HepG2 (cell line): ENCODE measurements around the gene NKD1. TPM values are rescaled to one million over a fixed set of nuclear protein-coding genes. Genes with fewer than 3 reads are reported as not detected.

Experiments used
- ATAC-seq: fragments of 200-7000 bp; cut with Tn5 transposase; 3 replicates; pipeline ENCODE4 v1.9.1; 2020; ENCODE audit warnings: mild to moderate bottlenecking, moderate library complexity
- BruUV-seq: library from RNA; stranded (reverse); fragments of 400-500 nt; replicated peaks from 2 replicates; lab custom pipeline; 2021; lab: Mats Ljungman, UMichigan
- CTCF ChIA-PET: fragments of 300-600 bp; formaldehyde crosslinking; extraction: SDS; loops from one replicate; lab custom pipeline; 2021; ENCODE audit warnings: low total read pairs, inconsistent platforms, low intra/inter-chr PET ratio; lab: Yijun Ruan, JAX
- POLR2A ChIA-PET: fragments of 350-600 bp; sonication (Branson Sonifier 250); formaldehyde crosslinking; loops from one replicate; lab custom pipeline; 2020; ENCODE audit warnings: antibody characterized with exemption, inconsistent platforms; lab: Yijun Ruan, JAX
- DNase-seq: peaks from one replicate; pipeline ENCODE4 v3.0.0-alpha.2; 2015; ENCODE audit warnings: low spot score
- FAIRE-seq: peaks from 3 replicates; lab custom pipeline; 2011; peaks lifted over from hg19 to GRCh38; lab: Jason Lieb, UNC
- H2AFZ ChIP-seq: one replicate; pipeline ENCODE4 v1.6.1; 2011; ENCODE audit warnings: low read length, inconsistent platforms
- H3K27ac ChIP-seq: fragments of 300-600 bp; 3 replicates; pipeline ENCODE4 v1.8.0; 2011; ENCODE audit warnings: mixed run types, mild to moderate bottlenecking, mixed read lengths, low read length, inconsistent platforms; ENCODE audit not compliant: insufficient read depth; ENCODE audit errors: extremely low read length
- H3K27me3 ChIP-seq, 2 experiments: fragments of 200-600 bp in 1 of 2; 2 replicates in 1 of 2; 3 replicates in 1 of 2; pipeline versions ENCODE4 v1.6.0 to v1.8.0; 2011; ENCODE audit warnings: low read length in 2 of 2, mild to moderate bottlenecking in 2 of 2, moderate library complexity in 2 of 2, inconsistent platforms in 1 of 2; ENCODE audit not compliant: insufficient read depth in 2 of 2, control insufficient read depth in 1 of 2
- H3K36me3 ChIP-seq, 2 experiments: fragments of 200-600 bp in 1 of 2; replicated peaks in 1 of 2; 2 replicates in 1 of 2; 3 replicates in 1 of 2; pipeline versions ENCODE4 v1.5.1 to v1.8.0; 2011; ENCODE audit warnings: low read length in 2 of 2, inconsistent platforms in 1 of 2; ENCODE audit not compliant: insufficient read depth in 2 of 2, control insufficient read depth in 1 of 2
- H3K4me1 ChIP-seq: 2 replicates; pipeline ENCODE4 v1.5.1; 2012; ENCODE audit warnings: low read length, inconsistent platforms; ENCODE audit not compliant: insufficient read depth
- H3K4me2 ChIP-seq: 2 replicates; pipeline ENCODE4 v1.6.0; 2011; ENCODE audit warnings: low read depth, low read length, inconsistent platforms
- H3K4me3 ChIP-seq, 3 experiments: fragments of 200-600 bp in 1 of 3; sonication (generic), shearing (Covaris generic) in 1 of 3; replicated peaks in 1 of 3; 2 replicates each; pipeline ENCODE4 v1.5.1; 2011 to 2016; ENCODE audit warnings: low read length in 3 of 3, inconsistent platforms in 2 of 3, low read depth in 2 of 3, mild to moderate bottlenecking in 2 of 3, control low read depth in 1 of 3, mixed read lengths in 1 of 3; ENCODE audit not compliant: insufficient read depth in 1 of 3
- H3K79me2 ChIP-seq: one replicate; pipeline ENCODE4 v1.6.1; 2011; ENCODE audit warnings: low read length, inconsistent platforms; ENCODE audit not compliant: insufficient read depth
- H3K9ac ChIP-seq: 2 replicates; pipeline ENCODE4 v1.6.0; 2011; ENCODE audit warnings: mild to moderate bottlenecking, low read depth, low read length, inconsistent platforms; ENCODE audit not compliant: insufficient read depth
- H3K9me3 ChIP-seq: 2 replicates; pipeline ENCODE4 v1.5.1; 2012; ENCODE audit warnings: mild to moderate bottlenecking, low read length
- H4K20me1 ChIP-seq: 2 replicates; pipeline ENCODE4 v1.6.0; 2011; ENCODE audit warnings: inconsistent platforms, mild to moderate bottlenecking, low read length, moderate library complexity; ENCODE audit not compliant: insufficient read depth
- ARNTL ChIP-seq: sonication (generic); formaldehyde crosslinking; IDR thresholded peaks from 2 replicates; pipeline ENCODE4 v1.4.0; 2020; ENCODE audit warnings: mild to moderate bottlenecking, missing genetic modification reagents
- ASH2L ChIP-seq: fragments of 300-600, 200-600 bp; sonication (generic); IDR thresholded peaks from 2 replicates; pipeline ENCODE4 v1.7.0; 2017; ENCODE audit warnings: low read depth, mild to moderate bottlenecking, moderate library complexity, mixed read lengths, low read length; ENCODE audit not compliant: insufficient read length
- ELF1 ChIP-seq: sonication (generic); formaldehyde crosslinking; IDR thresholded peaks from 2 replicates; pipeline ENCODE4 v1.4.0; 2020; ENCODE audit warnings: missing genetic modification reagents
- HNF4G ChIP-seq, 2 experiments: sonication (generic) in 1 of 2; formaldehyde crosslinking in 1 of 2; IDR thresholded peaks; 2 replicates each; pipeline versions ENCODE4 v1.4.0 to v1.6.1; 2011 to 2020; ENCODE audit warnings: borderline replicate concordance in 2 of 2, low read depth in 2 of 2, mild to moderate bottlenecking in 2 of 2, low read length in 1 of 2, missing genetic modification reagents in 1 of 2, moderate library complexity in 1 of 2
- HNRNPL ChIP-seq: fragments of 200-400 bp; formaldehyde crosslinking; IDR thresholded peaks from 2 replicates; pipeline ENCODE4 v1.6.1; 2017; ENCODE audit warnings: mild to moderate bottlenecking, low read depth, low read length
- HOXA7 ChIP-seq: sonication (generic); formaldehyde crosslinking; IDR thresholded peaks from 2 replicates; pipeline ENCODE4 v1.8.1; 2022; ENCODE audit warnings: mild to moderate bottlenecking, missing genetic modification reagents, moderate library complexity
- KLF9 ChIP-seq: IDR thresholded peaks from 2 replicates; pipeline ENCODE4 v1.6.1; 2016; ENCODE audit warnings: low read depth
- MED8 ChIP-seq: sonication (generic); formaldehyde crosslinking; IDR thresholded peaks from 2 replicates; pipeline ENCODE4 v1.8.1; 2023; ENCODE audit warnings: mild to moderate bottlenecking, missing genetic modification reagents; ENCODE audit not compliant: insufficient replicate concordance
- MIXL1 ChIP-seq: IDR thresholded peaks from 2 replicates; pipeline ENCODE4 v1.6.1; 2016
- PHF5A ChIP-seq: IDR thresholded peaks from one replicate; pipeline ENCODE4 v1.6.1; 2018; ENCODE audit warnings: low read depth, missing genetic modification reagents; ENCODE audit not compliant: unreplicated experiment
- RARA ChIP-seq: IDR thresholded peaks from 2 replicates; pipeline ENCODE4 v1.6.1; 2016; ENCODE audit warnings: missing genetic modification reagents, missing compliant biosample characterization
- RFX5 ChIP-seq: IDR thresholded peaks from 2 replicates; pipeline ENCODE4 v1.6.1; 2011; ENCODE audit warnings: low read depth, low read length, improper control_type of control experiment
- TCF12 ChIP-seq, 2 experiments: fragments of 450-650 bp in 1 of 2; sonication (generic) in 1 of 2; formaldehyde crosslinking in 1 of 2; IDR thresholded peaks; 2 replicates each; pipeline versions ENCODE4 v1.6.1 to v1.8.0; 2017 to 2022; ENCODE audit warnings: antibody characterized with exemption in 1 of 2, mild to moderate bottlenecking in 1 of 2, missing genetic modification reagents in 1 of 2, moderate library complexity in 1 of 2
- THYN1 ChIP-seq: sonication (generic); formaldehyde crosslinking; IDR thresholded peaks from 2 replicates; pipeline ENCODE4 v1.8.1; 2023; ENCODE audit warnings: low read depth, mild to moderate bottlenecking, moderate library complexity, missing genetic modification reagents, borderline replicate concordance
- TRIM24 ChIP-seq: sonication (generic); formaldehyde crosslinking; IDR thresholded peaks from 2 replicates; pipeline ENCODE4 v1.8.0; 2022; ENCODE audit warnings: mild to moderate bottlenecking, missing genetic modification reagents
- UBTF ChIP-seq: sonication (generic); formaldehyde crosslinking; IDR thresholded peaks from 2 replicates; pipeline ENCODE4 v1.4.0; 2020; ENCODE audit warnings: mild to moderate bottlenecking, missing genetic modification reagents
- ZBTB38 ChIP-seq: sonication (generic); formaldehyde crosslinking; IDR thresholded peaks from 2 replicates; pipeline ENCODE4 v1.5.1; 2020; ENCODE audit warnings: mild to moderate bottlenecking, missing genetic modification reagents
- ZNF264 ChIP-seq: sonication (generic); formaldehyde crosslinking; IDR thresholded peaks from 2 replicates; pipeline ENCODE4 v1.4.0; 2020; ENCODE audit warnings: missing genetic modification reagents
- ZNF496 ChIP-seq: sonication (generic); formaldehyde crosslinking; IDR thresholded peaks from 2 replicates; pipeline ENCODE4 v1.8.1; 2023; ENCODE audit warnings: mild to moderate bottlenecking, moderate library complexity, missing genetic modification reagents; ENCODE audit not compliant: insufficient replicate concordance
- ZNF678 ChIP-seq: sonication (generic); formaldehyde crosslinking; IDR thresholded peaks from 2 replicates; pipeline ENCODE4 v1.4.0; 2020; ENCODE audit warnings: mild to moderate bottlenecking, missing genetic modification reagents
- WGBS: methylation state at CpG from one replicate; pipeline ENCODE4 v1.1.6; 2017; ENCODE audit warnings: low lambda C conversion rate; 5-methylcytosine and 5-hydroxymethylcytosine counted together
- in situ Hi-C: cut with HindIII; loops from 2 replicates; pipeline ENCODE4 v1.10.0; 2017; ENCODE audit warnings: low pct_unique_long_range_greater_than_20kb; ENCODE audit not compliant: extremely low pct_ligation_motif_present
- intact Hi-C: fragments of 100-400 bp; cut with micrococcal nuclease; formaldehyde crosslinking; loops from one replicate; pipeline ENCODE4 v1.10.0; 2022; ENCODE audit not compliant: unreplicated experiment
- polyA plus RNA-seq, 8 experiments: library from polyadenylated mRNA; depleted of rRNA in 3 of 8; stranded (reverse) in 7 of 8; unstranded in 1 of 8; fragments of >200 nt; fragmentation: Illumina TruSeq in 4 of 8; extraction: Trizol in 4 of 8; gene quantifications; 2 replicates each; pipeline versions ENCODE4 v1.2.1 to v1.2.3, GENCODE V29; 2011 to 2016; ENCODE audit warnings: low read depth in 4 of 8, missing spikeins in 1 of 8, mixed read lengths in 1 of 8; ENCODE audit not compliant: insufficient read depth in 1 of 8
- total RNA-seq, 5 experiments: library from RNA; depleted of rRNA; stranded (reverse); fragments of >200 nt; fragmentation: Illumina TruSeq; extraction: Trizol; gene quantifications; 2 replicates each; pipeline ENCODE4 v1.2.3, GENCODE V29; 2016; ENCODE audit warnings: low read depth in 1 of 5

NKD1 gene
- total and polyA plus RNA-seq, 2 of the 13 experiments (the other 11 are each of a cell fraction or from before 2014, with no cell fraction given) = 70.4 to 121 TPM

DNA sequence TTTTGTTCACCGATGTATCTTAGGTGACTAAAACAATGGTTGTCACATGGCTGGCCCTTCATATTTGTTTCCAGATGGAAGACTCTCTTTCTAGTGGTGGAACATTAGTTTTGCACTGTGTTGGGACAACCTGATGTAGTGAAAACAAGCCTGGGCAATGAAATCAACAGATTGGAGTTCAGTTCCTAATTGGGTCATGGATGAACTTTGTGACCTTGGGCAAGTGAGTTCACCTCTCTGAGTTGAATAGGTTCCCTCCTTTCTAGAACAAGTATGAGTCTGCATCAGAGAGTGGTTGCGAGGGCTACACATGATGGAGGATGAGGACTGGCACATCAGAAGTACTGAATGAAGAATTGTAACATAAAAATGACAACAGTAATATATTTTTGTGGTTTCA lies 2.1 kb upstream of the NKD1 start (continued):
- no peak for TF ChIP-seq ZNF496
- TF ChIP-seq RARA (CRISPR knock-in tag) = peak; percentile 31; the same call in 1 of the 2 replicates
- TF ChIP-seq HNF4G (IDR thresholded peaks at IDR 0.05; ENCODE audit: borderline replicate concordance, low read depth, low read length) = no peak
- TF ChIP-seq HNF4G (CRISPR knock-in tag; IDR thresholded peaks at IDR 0.05; ENCODE audit: borderline replicate concordance, low read depth) = no peak

DNA sequence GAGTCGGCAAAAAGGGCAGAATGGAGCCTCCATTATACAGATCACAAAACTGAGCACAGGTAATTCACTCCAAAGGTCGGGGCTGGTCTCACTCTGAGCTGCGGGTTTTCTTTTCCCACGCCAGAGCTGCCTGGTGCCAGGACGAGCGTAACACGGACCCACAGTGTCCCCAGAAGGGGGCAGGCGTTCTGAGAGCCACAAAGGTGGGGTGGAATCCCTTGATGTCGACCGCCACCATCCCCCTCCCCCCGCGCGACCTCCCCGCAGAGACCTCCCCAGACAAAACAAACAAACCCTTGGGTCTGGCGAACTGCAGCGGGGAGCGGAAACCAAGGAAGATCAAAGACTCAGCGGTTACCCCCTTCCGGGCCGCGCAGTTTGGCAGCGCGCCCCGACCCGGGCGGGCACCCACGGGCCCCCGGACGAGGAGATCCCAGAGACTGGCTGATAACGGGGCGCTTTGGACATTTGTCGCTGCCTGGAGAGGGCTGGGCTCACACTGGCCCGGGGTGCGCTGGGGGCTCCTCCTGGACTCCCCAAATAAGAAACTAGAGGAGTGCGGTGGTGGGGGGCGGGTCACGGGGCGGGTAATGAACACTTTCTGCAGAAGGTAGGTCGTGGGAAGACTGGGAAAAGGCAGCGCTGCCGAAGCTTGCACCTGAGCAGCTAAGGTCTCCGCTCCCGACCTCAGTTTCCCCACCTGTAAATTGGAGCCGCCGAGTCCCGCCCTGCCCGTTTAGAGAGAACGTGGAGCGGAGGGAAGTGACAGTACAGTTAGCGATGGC lies 664 bp upstream of the NKD1 start:
- ATAC-seq (peak; percentile 61), DNase-seq (peak; percentile 94), FAIRE-seq (peak; percentile 50)
- Histone ChIP-seq H3K36me3 (peaks cover 7 to 27% of the 10 kb centered on the region in 2 experiments), H3K9me3 (no peaks in the 10 kb centered on the region), H3K27ac (peak overlapping the region; percentile 88), H2AFZ (no peak overlapping the region), H3K79me2 (peaks cover 43% of the 10 kb centered on the region), H3K4me3 (peak overlapping the region; percentile 57 to 83 (median 83)), H3K4me2 (peak overlapping the region; percentile 78), H3K9ac (peak overlapping the region; percentile 82), H3K4me1 (peaks cover 55% of the 10 kb centered on the region), H3K27me3 (peaks cover 0 to 6% of the 10 kb centered on the region in 2 experiments; a peak in 1 of 5 replicates), H4K20me1 (peaks cover 36% of the 10 kb centered on the region)
- ChIA-PET POLR2A (interaction anchor here (0.6 to 2.7 kb wide), 31 partner anchors 8 to 180 kb away, joined by 3 to 69 read pairs (median 4); no protein-coding TSS in a partner anchor), CTCF (interaction anchor here (0.8 kb wide), 1 partner anchor 80 kb away, joined by 3 read pairs; no protein-coding TSS in a partner anchor)
- no TSS peak for BruUV-seq
- intact Hi-C loops = loop anchor here (1.0 to 5.0 kb wide), 6 partner anchors 8 to 175 kb away; no protein-coding TSS in a partner anchor
- under 1% methylated on average over 36 of the region's 50 CpGs for WGBS
- in situ Hi-C loops = loop anchor here (5.0 kb wide), 2 partner anchors 80 to 175 kb away; no protein-coding TSS in a partner anchor
- TF ChIP-seq ZNF678 (no peak), TRIM24 (peak; percentile 87), KLF9 (CRISPR knock-in tag) (no peak), ARNTL (CRISPR knock-in tag) (peak; percentile 85), HNRNPL (peak; percentile 93), TCF12 (IDR thresholded peaks at IDR 0.05) (no peak), TCF12 (CRISPR knock-in tag; IDR thresholded peaks at IDR 0.05) (peak; percentile 92), ZNF264 (CRISPR knock-in tag) (0 out of 2 replicates have a peak, but pooled peaks have one; percentile 15), ASH2L (peak; percentile 89), ELF1 (CRISPR knock-in tag) (peak; percentile 65; the same call in 1 of the 2 replicates), RFX5 (peak; percentile 29; the same call in 1 of the 2 replicates), UBTF (CRISPR knock-in tag) (peak; percentile 66; the same call in 1 of the 2 replicates), MIXL1 (peak; percentile 55; the same call in 1 of the 2 replicates), PHF5A (CRISPR knock-in tag) (no peak), ZBTB38 (no peak; the same call in 1 of the 2 replicates), HOXA7 (CRISPR knock-in tag) (no peak), MED8 (CRISPR knock-in tag) (peak; percentile 91), THYN1 (CRISPR knock-in tag) (no peak)
